DND-41 (cell line): ENCODE data around the gene KCNH2.

Experiments
- CTCF ChIP-seq: IDR thresholded peaks from 2 replicates; pipeline ENCODE4 v1.5.1; 2012; ENCODE audit warnings: borderline replicate concordance, low read length, moderate library complexity, mild to moderate bottlenecking; ENCODE audit not compliant: poor library complexity, severe bottlenecking; ENCODE audit errors: extremely low read depth
- EZH2 ChIP-seq: IDR thresholded peaks from 3 replicates; pipeline ENCODE4 v1.6.1; 2012; ENCODE audit warnings: borderline replicate concordance, low read depth, mild to moderate bottlenecking, moderate library complexity, low read length, inconsistent platforms; ENCODE audit not compliant: severe bottlenecking

- no peak for TF ChIP-seq CTCF
- no peak for TF ChIP-seq EZH2
These were observed 63.9 kb downstream of the KCNH2 start for GRCh38 chr7:150914196-150914595.
